Urinary bladder (tissue), 4 donors: Measurements from ENCODE around the gene HMOX1. TPM values are rescaled to one million over a fixed set of nuclear protein-coding genes. Genes with fewer than 3 reads are reported as not detected.
"Not testable (repeated sequence)": the region's sequence is repeated elsewhere in the genome, so short reads cannot be mapped to it uniquely, and the experiment has no call there.

Source experiments
- DNase-seq: peaks from one replicate; pipeline ENCODE4 v3.0.0-alpha.2; 2015; ENCODE audit errors: extremely low spot score
- H3K27ac ChIP-seq: one replicate; pipeline ENCODE4 v1.5.1; 2013; ENCODE audit warnings: low read depth, mild to moderate bottlenecking, moderate library complexity
- H3K36me3 ChIP-seq: one replicate; pipeline ENCODE4 v1.6.1; 2013; ENCODE audit warnings: mild to moderate bottlenecking, moderate library complexity; ENCODE audit not compliant: insufficient read depth
- H3K4me1 ChIP-seq: one replicate; pipeline ENCODE4 v1.6.1; 2013; ENCODE audit warnings: mild to moderate bottlenecking, moderate library complexity; ENCODE audit not compliant: insufficient read depth
- H3K4me3 ChIP-seq: one replicate; pipeline ENCODE4 v1.5.1; 2013; ENCODE audit warnings: low read depth, low read length
- WGBS: extraction: QIAGEN DNeasy Blood & Tissue Kit; methylation state at CpG from one replicate; pipeline ENCODE4 v1.1.7; 2013; 5-methylcytosine and 5-hydroxymethylcytosine counted together
- polyA plus RNA-seq: library from polyadenylated mRNA; stranded (reverse); fragments of 200-250 nt; gene quantifications from one replicate; pipeline ENCODE4 v1.2.3, GENCODE V29; 2013
- total RNA-seq: library from RNA; depleted of rRNA; stranded (reverse); fragments of >200 nt; gene quantifications from one replicate; pipeline ENCODE4 v1.2.3, GENCODE V29; 2014
- donor health status: healthy with polysubstance abuse.
- donor health status: healthy.

Gene HMOX1
- total and polyA plus RNA-seq, 2 donors, result 9.7 to 11.3 TPM

DNA sequence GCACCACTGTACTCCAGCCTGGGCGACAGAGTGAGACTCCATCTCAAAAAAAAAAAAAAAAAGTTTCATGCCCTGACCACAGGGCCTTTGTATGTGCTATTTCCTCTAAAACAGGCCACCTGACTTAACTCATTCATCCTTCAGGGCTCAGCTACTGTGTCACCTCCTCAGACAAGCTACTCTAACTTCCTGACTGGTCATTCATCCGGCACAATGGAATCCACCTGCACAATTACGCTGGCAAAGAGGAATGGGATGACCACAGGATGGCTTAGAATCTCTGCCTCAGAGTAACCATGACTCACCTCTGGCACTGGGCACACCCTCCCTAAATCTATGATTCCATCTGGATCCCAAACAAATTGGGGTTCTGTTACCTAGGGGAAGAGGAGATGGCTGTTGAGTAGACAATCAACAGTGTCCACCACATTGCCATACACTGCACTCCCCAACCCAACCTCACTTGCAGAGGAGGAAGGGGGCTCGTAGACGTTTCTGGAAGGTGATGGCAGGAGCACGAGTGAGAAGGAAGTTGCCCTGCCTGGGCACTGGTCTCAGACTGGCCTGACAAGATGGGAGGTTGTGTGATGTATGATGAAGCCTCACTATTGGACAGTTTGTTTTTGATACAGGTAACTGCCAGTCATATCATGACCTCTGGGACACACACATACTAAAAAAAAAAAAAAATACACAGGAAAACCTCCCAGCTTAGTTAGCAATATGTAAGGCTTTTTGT is 22.8 kb upstream of the HMOX1 start:
- WGBS, result 66% methylated on average over 6 of the region's 6 CpGs
- H3K4me3 ChIP-seq, result no peak overlapping the region
- no peak for DNase-seq
- no peak overlapping the region for H3K27ac ChIP-seq
- H3K4me1 ChIP-seq, result no peaks in the 10 kb centered on the region
- no peaks in the 10 kb centered on the region for H3K36me3 ChIP-seq

DNA sequence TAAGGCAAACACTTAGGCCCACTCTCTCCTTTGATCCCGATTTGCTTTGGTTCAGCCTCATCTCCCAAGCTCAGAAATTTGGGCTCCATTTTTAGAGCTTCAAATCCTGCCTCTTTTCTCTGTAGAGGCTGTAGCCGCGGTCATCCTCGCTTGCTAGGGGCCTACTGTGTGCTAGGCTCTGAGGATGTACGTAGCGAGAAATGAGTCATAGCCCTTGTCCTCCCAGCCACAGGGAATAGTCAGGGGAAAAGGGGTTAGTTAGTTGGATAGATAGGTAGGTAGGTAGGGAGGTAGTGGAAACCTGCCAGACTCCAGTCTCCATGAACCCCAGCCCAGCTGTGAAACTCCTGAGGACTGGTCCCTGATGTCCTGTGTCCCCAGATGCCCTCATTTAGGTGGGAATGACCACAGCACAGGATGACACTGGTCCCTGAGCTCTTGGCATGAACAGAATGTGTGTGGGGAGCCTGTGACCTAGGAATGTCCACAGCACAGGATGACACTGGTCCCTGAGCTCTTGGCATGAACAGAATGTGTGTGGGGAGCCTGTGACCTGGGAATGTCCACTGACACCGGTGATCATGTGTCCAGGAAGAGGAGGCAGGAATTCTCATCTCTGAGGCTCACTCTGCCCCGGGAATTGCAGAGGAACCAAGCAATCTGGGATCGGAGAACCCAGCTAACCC is 21.4 kb upstream of the HMOX1 start:
- Histone ChIP-seq H3K36me3 (no peaks in the 10 kb centered on the region), H3K27ac (no peak overlapping the region), H3K4me3 (no peak overlapping the region), H3K4me1 (no peaks in the 10 kb centered on the region)
- DNase-seq, result no peak
- 88% methylated on average over 9 of the region's 9 CpGs for WGBS

DNA sequence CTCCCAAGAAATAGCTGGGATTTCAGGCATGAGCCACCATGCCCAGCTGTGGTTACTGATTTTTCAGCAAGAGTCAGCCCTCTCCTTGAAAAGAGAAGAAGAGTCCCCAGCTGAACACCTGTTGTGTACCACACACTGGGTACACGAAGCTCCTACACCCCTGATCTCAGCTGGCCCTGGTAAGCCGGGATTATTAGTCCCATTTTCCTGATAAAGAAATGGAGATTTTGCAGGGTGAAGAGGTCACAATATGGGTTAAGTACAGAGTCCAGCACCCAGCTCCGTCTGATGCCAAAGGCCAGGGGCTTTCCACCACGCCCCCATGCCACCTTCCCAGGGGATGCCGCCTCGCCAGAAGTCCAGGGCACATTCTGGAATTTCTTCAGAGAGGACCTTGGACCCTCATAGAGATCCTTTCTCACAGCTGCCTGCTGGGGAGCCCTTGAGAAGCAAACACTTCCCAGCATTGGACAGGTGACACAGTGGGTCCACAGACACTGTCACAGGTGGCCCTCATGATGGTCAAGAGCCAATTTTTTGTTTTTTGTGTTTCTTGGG is 19.8 kb upstream of the HMOX1 start:
- Histone ChIP-seq H3K36me3 (no peaks in the 10 kb centered on the region), H3K4me3 (no peak overlapping the region), H3K4me1 (no peaks in the 10 kb centered on the region), H3K27ac (no peak overlapping the region)
- no peak for DNase-seq
- WGBS, result 72% methylated on average over 6 of the region's 6 CpGs

DNA sequence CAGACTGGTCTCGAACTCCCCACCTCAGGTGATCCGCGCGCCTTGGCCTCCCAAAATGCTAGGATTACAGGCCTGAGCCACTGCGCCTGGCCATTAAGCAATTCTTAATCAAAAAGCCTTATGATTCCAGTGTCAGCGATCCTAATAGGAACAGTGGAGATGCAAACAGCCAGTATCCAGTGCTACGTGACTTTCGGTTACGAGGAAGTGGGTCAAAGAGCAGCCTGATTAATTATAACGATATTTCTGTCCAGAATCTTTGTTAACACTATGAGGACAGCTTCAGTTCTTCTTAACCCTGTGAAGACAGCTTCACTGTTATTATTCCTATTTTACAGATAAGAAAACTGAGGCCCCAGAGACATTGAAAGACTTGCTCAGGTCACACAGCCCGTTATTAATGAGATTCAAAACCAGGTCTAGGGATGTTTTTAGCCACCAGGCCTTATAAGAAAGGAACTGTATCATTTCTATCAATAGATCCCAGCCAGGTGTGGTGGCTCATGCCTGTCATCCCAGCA is 17.3 kb upstream of the HMOX1 start:
- no peak overlapping the region for H3K27ac ChIP-seq
- H3K36me3 ChIP-seq, result no peaks in the 10 kb centered on the region
- H3K4me1 ChIP-seq, result no peaks in the 10 kb centered on the region
- H3K4me3 ChIP-seq, result no peak overlapping the region
- no peak for DNase-seq
- WGBS, result 88% methylated on average over 11 of the region's 11 CpGs

DNA sequence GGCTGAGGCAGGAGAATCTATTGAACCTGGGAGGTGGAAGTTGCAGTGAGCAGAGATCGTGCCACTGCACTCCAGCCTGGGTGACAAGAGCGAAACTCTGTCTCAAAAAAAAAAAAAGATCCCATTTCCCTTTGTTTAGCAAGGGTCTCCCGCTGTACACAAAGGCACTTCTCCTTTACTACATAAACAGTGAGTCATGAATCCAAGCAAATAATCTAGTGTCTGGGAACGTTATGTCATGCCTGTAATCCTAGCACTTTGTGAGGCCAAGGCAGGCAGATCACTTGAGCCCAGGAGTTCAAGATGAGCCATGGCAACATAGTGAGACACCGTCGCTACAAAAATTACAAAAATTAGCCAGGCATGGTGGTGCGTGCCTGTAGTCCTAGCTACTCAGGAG is 16.7 kb upstream of the HMOX1 start:
- DNase-seq, H3K27ac ChIP-seq, H3K36me3 ChIP-seq, H3K4me1 ChIP-seq, H3K4me3 ChIP-seq: not testable (repeated sequence)
- 42% methylated on average over 7 of the region's 7 CpGs for WGBS

DNA sequence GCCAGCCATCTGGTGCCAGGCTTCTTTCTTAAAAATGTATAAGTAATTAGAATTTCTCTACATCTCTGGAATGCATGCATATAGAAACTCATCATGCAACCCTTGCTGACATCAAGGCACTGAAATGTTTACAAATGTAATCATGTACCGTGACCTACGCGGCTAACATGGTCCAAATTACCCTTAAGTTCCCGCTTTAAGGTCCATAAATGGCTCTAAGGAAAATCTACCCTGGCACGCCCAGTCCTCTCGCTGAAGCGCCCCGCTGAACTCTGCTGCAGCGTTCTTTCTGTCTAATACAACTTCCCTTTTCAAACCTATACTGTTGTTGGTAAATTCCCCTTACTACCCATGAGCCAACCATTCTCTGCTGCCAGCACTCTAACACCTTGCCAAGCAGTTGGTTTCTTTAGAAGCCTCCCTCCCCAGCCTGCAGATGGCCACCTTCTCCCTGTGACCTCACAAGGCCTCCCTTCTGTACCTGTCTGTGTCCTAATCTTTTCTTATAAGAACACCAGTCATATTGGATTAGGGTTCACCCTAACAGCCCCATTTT is 13.5 kb upstream of the HMOX1 start:
- no peak overlapping the region for H3K27ac ChIP-seq
- H3K36me3 ChIP-seq, result no peaks in the 10 kb centered on the region
- H3K4me3 ChIP-seq, result no peak overlapping the region
- DNase-seq, result no peak
- H3K4me1 ChIP-seq, result peaks cover 1% of the 10 kb centered on the region
- WGBS, result 62% methylated on average over 9 of the region's 9 CpGs

DNA sequence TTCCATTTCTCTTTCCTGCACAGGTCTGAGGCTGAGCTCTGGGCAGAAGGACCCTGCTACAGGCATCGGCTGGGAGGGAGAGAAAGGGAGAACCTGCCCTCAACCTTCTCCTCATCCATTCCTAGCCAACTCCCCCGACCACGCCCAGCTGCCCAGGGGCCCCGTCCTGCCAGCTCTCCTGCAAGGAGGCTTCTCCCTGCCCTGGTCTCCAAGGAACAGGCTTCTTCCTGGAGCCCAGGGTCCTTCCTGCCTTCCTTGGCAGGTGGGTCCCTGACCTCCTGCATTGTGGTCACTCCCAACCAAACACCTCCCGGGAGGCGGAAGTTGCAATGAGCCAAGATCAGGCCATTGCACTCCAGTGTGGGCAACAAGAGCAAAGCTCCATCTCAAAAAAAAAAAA is 12.5 kb upstream of the HMOX1 start:
- Histone ChIP-seq H3K4me1 (peaks cover 1% of the 10 kb centered on the region), H3K4me3 (no peak overlapping the region), H3K36me3 (no peaks in the 10 kb centered on the region), H3K27ac (no peak overlapping the region)
- DNase-seq, result no peak
- 86% methylated on average over 6 of the region's 6 CpGs for WGBS

DNA sequence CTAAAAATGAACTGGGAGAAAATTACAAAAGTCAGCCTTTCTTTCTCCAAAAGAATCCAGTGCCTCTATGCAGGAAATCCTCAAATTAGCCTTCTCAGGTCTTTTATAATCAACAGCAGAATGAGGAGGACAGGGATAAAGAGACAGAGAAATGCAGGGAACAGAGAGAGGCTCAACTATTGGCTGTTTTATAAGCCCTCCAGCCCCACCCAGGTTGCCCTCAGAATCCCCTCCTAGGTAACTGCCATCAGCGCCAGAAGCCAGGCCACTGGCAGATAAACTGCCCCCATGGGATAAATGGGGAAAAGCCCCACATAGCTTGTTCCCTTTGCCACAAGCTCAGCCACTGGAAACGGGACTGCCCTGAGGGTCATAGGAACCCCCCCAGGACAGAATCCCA is 10.9 kb upstream of the HMOX1 start:
- Histone ChIP-seq H3K27ac (no peak overlapping the region), H3K4me3 (no peak overlapping the region), H3K36me3 (no peaks in the 10 kb centered on the region), H3K4me1 (peaks cover 1% of the 10 kb centered on the region)
- 72% methylated on average over 2 of the region's 2 CpGs for WGBS
- DNase-seq, result no peak

DNA sequence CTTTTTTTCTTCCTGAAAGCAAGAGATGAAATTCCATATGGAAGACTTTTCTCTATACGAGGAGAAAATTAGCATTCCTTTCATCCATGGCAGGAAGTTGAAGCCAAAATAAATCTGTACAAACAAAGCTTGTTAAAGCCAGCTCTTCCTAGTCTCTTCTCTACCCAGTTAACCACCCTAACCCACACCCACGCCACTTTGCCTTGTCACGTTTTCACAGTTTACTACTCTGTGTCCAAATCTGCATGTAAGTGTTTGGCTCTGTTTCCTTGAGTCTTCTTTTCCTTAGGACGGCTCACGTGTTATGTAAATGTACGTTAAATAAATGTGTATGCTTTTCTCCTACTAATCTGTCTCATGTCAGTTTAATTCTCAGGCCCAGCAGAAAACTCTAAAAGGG is 7.1 kb upstream of the HMOX1 start:
- Histone ChIP-seq H3K27ac (no peak overlapping the region), H3K36me3 (no peaks in the 10 kb centered on the region), H3K4me1 (peaks cover 1% of the 10 kb centered on the region), H3K4me3 (no peak overlapping the region)
- DNase-seq, result no peak
- 67% methylated on average over 6 of the region's 6 CpGs for WGBS

DNA sequence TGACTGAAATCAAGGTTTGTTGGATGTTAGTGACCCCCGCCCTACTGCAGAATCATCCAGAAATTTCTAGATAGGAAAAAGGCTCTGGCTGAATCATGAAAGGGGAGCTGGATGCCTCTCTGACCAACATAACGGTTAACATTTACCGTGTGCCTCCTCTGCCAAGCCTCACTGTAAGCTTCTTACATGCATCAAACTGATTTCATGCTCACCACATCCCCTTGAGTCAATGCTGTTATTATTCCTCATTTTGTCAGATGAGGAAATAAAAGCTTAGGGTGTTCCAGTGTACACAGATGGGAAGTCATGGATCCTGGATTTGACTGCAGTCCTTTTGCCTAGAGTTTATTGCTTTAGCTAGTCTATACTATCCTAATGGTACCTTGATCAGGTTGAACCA is 5.9 kb upstream of the HMOX1 start:
- no peaks in the 10 kb centered on the region for H3K36me3 ChIP-seq
- H3K4me3 ChIP-seq, result no peak overlapping the region
- H3K27ac ChIP-seq, result no peak overlapping the region
- DNase-seq, result no peak
- 87% methylated on average over 3 of the region's 3 CpGs for WGBS
- H3K4me1 ChIP-seq, result peaks cover 1% of the 10 kb centered on the region

DNA sequence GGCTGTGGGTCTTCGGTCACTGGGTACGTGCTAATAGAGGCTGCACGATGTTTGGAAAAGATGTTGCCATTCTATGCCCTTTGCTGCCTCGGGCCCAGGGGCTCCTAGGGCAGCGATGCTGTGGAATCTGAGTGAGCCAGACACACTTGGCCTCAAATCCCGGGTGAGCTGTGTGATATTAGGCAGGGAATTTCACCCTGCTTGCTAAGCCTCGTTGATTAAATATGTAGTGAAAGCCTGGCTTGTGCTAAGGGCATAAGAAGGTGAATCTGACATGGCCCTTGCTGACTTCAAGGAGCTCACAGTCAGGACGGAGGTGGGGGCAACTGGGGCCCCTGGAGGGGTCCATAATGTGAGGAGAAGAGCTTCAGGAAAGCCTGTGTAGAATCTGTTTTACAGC is 5.4 kb upstream of the HMOX1 start:
- no peak for DNase-seq
- Histone ChIP-seq H3K4me1 (peaks cover 1% of the 10 kb centered on the region), H3K36me3 (no peaks in the 10 kb centered on the region), H3K27ac (no peak overlapping the region), H3K4me3 (no peak overlapping the region)
- WGBS, result 72% methylated on average over 8 of the region's 8 CpGs

DNA sequence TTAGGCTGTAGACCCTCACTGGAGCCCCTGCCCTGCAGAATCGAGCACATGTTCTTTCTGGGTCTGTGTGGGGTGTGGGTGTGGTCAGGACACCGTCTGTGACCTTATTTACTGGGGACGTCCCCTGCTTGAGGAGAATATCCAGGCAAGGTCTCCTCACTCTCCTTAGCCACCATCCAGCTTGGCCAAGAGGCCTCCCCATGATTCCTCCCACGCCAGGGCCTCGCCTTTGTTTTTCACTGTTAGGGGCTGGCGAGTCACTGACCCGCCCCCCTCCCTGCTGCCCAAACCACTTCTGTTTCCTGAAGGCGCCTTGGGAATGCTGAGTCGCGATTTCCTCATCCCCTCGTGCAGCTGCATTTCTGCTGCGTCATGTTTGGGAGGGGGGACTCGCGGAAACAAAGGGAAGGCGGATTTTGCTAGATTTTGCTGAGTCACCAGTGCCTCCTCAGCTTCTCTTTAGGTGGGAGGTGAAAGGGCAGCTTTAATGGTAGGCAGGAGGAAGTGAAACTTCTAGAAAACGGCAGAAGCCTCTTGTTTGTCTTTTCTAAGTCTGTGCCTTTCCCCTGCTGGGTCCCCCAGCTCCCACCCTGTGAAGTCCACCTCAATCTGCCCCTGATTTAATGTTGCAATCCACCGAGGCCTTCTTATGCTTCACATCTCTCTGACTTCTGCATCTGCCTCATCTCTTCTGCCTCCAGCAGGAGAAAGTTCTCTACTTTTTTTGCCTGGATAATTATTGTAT is 4.0 kb upstream of the HMOX1 start:
- peak; percentile 89 for DNase-seq
- Histone ChIP-seq H3K36me3 (no peaks in the 10 kb centered on the region), H3K4me3 (no peak overlapping the region), H3K27ac (peak overlapping the region; percentile 60), H3K4me1 (peaks cover 1% of the 10 kb centered on the region)
- WGBS, result 8% methylated on average over 17 of the region's 17 CpGs

DNA sequence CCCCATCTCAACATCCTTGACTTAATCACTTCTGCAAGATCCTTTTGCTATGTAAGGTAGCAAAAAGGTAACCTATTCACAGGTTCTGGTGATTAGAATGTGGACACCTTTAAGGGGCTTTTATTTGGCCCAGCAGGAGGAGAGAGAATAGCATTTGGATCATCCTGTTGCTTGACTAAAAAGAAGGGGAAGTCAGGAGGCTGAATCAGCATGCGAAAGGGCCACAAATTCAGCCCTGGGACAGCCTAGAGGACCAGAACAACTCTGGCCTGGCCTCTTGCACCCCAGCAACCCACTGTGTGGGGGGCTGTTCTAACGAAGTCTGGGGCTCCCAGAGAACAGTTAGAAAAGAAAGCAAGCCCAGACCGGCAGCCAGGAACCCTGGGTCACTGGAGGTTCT is 3.2 kb upstream of the HMOX1 start:
- WGBS, result 80% methylated on average over 3 of the region's 3 CpGs
- no peak for DNase-seq

More for the DNA sequence above, 3.2 kb upstream of the HMOX1 start:
- no peaks in the 10 kb centered on the region for H3K4me1 ChIP-seq
- H3K36me3 ChIP-seq, result no peaks in the 10 kb centered on the region
- peak overlapping the region; percentile 6 for H3K27ac ChIP-seq
- H3K4me3 ChIP-seq, result no peak overlapping the region
